Thyroid gland (tissue), 4 donors: Measurements from ENCODE around the gene KDSR.

Source experiments
- CTCF ChIP-seq, 6 experiments: fragments of 200-600 bp in 3 of 6; fragments of 450-650 bp in 3 of 6; sonication (generic) in 3 of 6; IDR thresholded peaks; one replicate each; pipeline ENCODE4 v1.5.1; 2016 to 2019; ENCODE audit warnings: antibody characterized with exemption in 6 of 6, mild to moderate bottlenecking in 2 of 6, inconsistent platforms in 1 of 6, moderate library complexity in 1 of 6
- POLR2A ChIP-seq, 2 donors: fragments of 450-650 bp; IDR thresholded peaks; one replicate each; pipeline ENCODE4 v1.6.1; 2017; ENCODE audit warnings: antibody characterized with exemption in 2 of 2, mild to moderate bottlenecking in 2 of 2, moderate library complexity in 1 of 2

DNA sequence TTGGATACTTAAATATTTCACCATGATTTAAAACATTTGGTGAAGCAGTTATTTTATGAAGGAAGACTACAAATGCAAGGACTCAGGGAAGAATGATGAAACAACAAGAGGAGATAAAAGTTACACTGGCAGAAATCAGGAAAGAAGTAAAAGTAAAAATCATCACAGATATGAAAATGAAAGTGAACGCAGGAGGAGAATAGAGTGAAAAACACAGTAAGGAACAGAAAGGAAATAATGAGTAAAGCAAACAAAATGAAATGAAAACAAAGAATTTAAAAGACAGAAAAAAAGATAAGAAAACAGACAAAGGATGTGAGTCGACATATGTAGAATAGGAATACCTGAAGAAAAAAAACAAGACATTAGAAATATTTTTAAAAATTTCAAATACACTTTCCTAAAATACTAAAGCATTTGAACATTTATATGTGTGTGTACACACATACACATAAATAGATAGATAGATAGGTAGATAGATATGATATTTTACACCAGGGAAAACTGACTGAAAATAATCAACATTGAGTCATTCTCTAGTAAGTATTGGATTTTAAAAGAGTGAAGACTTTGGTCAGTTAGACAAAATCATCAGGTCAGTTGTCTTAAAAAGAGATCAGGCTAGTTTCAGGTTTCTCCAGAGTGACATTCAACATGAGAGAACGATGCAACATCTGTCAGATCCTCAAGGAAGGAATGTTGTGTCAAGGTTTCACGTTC lies 12.1 kb upstream of the KDSR start:
- no peak for TF ChIP-seq POLR2A (IDR thresholded peaks at IDR 0.05)
- TF ChIP-seq CTCF (IDR thresholded peaks at IDR 0.05), result no peak
